GM10266 (cell line): ENCODE data around the gene RASGRP3.
A peak's percentile ranks its signal among the peaks of the same experiment; 100 is the strongest.

Source experiments
- DNase-seq: peaks from one replicate; pipeline ENCODE4 v3.0.0; 2012; ENCODE audit errors: extremely low spot score
- TF ChIP-seq, protein P1 (sequence below): IDR thresholded peaks from 2 replicates; pipeline ENCODE4 v1.5.1; 2012; ENCODE audit warnings: mild to moderate bottlenecking, low read depth; ENCODE audit not compliant: control insufficient read depth, insufficient read depth; ENCODE audit errors: missing control alignments

Gene RASGRP3

DNA sequence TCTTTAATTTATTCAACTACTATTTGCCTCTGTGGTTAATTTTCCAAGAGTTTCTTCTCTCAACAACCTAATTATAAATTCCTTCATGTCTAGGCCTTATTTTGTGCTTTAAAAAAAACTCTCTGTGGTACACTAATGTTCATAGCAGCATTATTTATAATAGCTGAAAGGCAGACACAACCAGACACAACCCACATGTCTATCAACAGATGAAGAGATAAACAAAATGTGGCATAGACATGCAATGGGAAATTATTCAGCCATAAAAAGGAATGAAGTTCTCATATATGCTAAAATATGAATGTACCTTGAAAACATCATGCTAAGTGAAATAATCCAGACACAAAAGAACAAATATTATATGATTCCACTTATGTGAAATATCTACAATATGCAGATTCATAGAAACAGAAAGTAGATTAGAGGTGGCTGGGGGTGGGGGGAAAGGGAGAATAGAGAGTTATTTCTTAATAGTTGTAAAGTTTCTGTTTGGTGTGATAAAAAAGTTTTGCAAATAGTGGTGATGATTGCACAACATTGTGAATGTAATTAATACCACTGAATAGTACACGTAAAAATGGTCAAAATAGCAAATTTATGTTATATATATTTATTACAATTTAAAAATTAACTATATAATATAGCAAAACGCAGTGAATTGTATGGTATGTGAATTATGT lies 28.1 kb upstream of the RASGRP3 start:
- no peak for DNase-seq
- TF ChIP-seq, protein P1, sequence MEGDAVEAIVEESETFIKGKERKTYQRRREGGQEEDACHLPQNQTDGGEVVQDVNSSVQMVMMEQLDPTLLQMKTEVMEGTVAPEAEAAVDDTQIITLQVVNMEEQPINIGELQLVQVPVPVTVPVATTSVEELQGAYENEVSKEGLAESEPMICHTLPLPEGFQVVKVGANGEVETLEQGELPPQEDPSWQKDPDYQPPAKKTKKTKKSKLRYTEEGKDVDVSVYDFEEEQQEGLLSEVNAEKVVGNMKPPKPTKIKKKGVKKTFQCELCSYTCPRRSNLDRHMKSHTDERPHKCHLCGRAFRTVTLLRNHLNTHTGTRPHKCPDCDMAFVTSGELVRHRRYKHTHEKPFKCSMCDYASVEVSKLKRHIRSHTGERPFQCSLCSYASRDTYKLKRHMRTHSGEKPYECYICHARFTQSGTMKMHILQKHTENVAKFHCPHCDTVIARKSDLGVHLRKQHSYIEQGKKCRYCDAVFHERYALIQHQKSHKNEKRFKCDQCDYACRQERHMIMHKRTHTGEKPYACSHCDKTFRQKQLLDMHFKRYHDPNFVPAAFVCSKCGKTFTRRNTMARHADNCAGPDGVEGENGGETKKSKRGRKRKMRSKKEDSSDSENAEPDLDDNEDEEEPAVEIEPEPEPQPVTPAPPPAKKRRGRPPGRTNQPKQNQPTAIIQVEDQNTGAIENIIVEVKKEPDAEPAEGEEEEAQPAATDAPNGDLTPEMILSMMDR, result no peak

DNA sequence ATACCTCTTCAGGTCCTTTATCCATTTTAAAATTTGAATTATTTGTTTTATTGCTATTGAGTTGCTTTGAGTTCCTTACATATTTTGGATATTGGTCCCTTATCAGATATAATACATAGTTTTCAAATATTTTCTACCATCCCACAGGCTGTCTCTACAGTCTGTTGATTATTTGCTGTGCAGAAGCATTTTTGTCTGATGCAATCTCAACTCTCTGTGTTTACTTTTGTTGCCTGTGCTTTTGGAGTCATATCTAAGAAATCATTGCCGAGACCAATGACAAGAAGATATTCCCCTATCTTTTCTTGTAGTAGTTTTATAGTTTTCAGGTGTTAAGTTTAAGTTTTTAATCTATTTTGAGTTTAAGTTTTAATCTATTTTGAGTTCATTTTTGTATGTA lies 25.2 kb upstream of the RASGRP3 start:
- TF ChIP-seq, protein P1, result no peak
- DNase-seq, result no peak

- no peak for DNase-seq
- TF ChIP-seq, protein P1, result no peak
These were observed 24.6 kb upstream of the RASGRP3 start for GRCh38 chr2:33451825-33452224.

- no peak for DNase-seq
- TF ChIP-seq, protein P1, result no peak
These were observed 23.9 kb upstream of the RASGRP3 start for GRCh38 chr2:33452545-33452944.

DNA sequence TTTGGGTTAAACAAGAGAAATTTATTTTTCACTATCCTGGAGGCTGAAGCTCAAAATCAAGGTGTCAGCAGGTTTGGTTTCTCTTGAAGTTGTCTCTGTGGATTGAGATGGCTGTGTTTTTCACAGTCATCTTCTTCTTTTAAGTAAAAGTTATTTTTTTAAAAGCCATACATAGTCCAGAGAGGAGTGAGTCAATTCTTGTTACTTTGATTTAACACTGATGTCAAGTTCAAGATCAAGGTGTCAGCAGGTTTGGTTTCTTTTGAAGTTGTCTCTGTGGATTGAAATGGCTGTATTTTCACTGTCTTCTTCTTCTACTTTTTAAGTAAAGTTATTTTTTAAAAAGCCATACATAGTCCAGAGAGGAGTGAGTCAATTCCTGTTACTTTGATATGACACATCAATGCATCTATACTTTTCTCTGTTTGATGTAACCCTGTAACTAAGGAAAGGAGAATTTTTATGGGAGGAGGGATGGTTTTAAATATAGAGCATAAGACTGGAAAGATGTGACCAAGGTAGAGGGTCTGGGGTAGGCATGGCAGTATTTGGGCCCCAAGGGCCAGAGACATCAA lies 22.5 kb upstream of the RASGRP3 start:
- TF ChIP-seq, protein P1, result no peak
- DNase-seq, result no peak

GRCh38 chr2:33457556-33458247 lies 18.7 kb upstream of the RASGRP3 start:
- TF ChIP-seq, protein P1, result no peak
- DNase-seq, result peak; percentile 33
